T-helper 9 cell (primary cell): ENCODE data around the gene CLCA2.
A peak's percentile ranks its signal among the peaks of the same experiment; 100 is the strongest.

Experiments
- DNase-seq: peaks from one replicate; pipeline ENCODE4 v3.0.0-alpha.2; 2020

CLCA2 gene

GRCh38 chr1:86429835-86430234 is 5.9 kb downstream of the CLCA2 start:
- DNase-seq = no peak

DNA sequence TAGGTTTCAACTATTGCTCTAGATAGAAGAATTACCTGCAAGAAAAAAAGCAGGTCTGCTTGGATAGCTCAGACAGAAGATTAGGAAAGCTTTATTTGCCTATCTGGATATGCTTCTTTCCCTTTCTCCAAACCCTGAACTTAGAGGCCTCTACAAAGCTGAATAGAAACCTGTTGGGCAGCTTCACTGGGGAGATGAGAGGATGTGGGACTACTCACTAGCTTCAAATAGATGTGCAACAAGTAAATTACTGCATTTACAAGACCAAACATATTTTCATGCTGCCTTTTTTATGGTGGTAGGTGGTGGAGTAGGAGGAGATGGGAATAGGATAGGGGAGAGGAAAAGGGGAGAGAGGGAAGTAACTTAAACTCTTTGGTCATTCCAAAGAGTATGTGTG is 6.4 kb downstream of the CLCA2 start:
- no peak for DNase-seq

DNA sequence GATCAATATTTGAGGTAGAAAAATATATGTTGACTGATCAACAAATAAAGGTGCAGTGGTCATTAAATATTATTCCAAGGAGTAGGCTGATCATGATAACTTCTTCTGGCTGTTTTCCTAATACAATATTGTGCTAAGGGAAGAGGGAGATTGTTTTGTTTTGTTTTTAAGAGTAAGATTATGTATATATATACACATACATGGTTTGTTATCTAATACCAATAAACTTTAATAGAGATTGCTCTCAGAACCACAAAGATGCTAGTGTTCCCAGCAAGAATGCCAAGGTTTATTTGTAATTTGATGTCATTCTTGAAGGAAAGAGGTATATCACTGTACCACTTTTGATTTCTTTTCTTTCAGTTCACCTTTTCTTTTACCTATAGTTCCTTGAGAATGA is 10.1 kb downstream of the CLCA2 start:
- DNase-seq = no peak

- no peak for DNase-seq
Measured at GRCh38 chr1:86435327-86435726, 11.4 kb downstream of the CLCA2 start.

DNA sequence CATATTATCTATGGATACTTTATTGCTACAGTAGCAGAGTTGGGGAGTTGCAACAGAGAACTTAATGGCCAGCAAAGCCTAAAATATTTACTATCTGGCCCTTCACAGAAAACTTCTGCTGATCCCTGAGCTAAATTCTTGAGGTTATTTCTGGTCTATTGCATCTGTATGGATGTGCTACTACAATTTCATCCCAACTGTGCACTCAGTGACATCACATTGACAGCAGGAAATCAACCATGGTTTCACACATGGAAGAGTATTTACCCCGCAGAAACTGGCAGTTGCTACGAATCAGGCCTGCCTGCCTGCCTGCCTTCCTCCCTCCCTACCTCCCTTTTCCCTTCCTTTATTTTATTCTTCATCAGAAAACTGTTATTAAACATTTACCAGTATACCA is 12.1 kb downstream of the CLCA2 start:
- no peak for DNase-seq

- peak; percentile 2 for DNase-seq
Measured at GRCh38 chr1:86441581-86441980, 17.6 kb downstream of the CLCA2 start.

DNA sequence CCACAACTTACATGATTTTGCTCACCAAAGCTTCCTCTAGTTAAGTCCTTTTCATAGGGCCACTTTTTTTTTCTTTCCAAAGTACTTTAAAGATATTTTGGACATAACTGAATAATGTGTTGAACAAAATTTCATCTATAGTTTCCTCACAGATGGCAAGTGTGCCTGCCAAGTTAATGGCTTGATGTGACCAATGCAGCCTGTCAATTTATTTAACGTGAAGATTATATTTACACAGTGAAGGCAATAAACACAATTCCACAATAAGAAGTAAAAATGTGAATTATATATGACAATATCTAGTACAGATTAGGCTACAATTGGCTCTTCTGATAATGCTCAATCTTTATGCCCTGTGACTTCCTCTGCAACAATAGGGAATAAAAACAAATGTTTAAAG is 18.0 kb downstream of the CLCA2 start:
- no peak for DNase-seq

- DNase-seq = no peak
Measured at GRCh38 chr1:86445919-86446318, 21.9 kb downstream of the CLCA2 start.

GRCh38 chr1:86447198-86447790 is 23.3 kb downstream of the CLCA2 start:
- no peak for DNase-seq

DNA sequence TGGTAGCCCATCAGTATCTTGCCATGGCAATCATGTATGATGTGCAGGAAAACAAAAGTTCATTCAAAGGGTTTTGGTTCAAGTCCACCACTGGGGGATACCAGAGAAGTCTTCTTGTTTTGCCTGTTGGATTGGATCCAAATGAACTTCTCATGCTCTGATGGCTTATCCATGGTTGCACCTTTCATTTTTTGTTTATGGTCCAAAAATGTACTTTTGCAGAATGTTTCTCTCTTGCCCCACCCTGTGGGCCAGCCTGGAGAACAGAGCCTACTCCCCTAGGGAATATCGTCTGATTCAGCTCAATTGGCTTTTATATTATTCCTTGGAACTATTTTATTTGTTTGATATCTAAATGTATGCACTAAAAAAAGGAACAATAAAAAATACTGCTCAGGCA is 24.7 kb downstream of the CLCA2 start:
- no peak for DNase-seq

DNA sequence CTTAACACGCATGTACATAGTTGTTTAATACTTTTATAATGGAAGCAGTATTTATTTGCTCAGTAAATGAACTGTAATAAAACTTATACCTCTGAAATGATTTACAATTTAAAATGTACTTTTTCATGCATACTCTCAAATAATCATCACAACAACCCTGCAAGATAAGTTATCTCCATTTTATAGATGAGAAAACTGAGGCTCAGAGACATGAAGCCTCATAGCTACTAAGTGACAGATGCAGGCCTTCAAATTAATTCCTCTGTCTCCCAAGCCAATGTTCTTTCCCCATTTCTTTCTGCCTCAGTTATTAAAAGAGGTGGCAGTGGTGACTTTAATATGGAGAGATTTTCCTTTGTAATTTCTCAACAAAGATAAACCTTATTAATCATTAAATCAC is 25.1 kb downstream of the CLCA2 start:
- DNase-seq = no peak

DNA sequence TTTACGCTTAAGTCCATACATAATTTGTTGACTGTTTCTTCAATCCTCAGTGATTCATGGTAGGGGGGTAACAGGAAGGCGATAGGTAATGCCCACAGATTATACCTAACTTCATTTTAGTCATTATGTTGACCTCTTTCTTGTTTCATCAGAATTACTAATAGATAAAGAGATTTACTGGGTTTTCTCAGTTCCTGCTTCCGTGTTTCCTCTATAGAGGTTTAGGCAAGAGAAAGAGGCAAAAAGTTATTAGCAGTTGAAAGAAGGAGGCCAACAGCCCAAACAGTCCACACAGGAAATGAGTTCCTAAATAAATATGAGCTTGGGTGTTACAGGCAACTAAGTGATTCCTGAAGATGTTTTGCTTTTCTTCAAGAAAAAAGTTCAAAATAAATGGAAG is 26.9 kb downstream of the CLCA2 start:
- DNase-seq = no peak

- no peak for DNase-seq
Measured at GRCh38 chr1:86453664-86454063, 29.7 kb downstream of the CLCA2 start.

DNA sequence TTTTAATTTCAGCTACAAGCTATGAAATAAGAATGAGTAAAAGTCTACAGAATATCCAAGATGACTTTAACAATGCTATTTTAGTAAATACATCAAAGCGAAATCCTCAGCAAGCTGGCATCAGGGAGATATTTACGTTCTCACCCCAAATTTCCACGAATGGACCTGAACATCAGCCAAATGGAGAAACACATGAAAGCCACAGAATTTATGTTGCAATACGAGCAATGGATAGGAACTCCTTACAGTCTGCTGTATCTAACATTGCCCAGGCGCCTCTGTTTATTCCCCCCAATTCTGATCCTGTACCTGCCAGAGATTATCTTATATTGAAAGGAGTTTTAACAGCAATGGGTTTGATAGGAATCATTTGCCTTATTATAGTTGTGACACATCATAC is 31.1 kb downstream of the CLCA2 start:
- no peak for DNase-seq

DNA sequence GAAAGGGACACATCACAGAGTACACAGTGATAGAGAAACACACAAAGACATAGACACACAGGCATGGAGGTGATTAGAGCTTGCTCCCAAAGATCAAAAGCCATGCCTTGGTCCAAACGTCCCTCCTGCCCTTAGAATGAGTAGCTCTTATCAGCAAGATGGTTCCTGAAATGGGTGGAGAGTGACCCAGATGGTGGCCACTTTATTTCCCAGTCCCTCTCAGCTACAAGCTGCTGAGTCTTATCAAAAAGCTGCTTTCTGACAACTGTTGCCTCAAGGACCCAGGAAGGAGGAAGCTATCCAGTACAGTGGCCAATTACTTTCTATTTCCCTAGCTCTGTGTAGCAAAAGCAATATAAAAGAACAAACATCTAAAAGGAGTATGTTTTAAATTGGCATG is 37.0 kb downstream of the CLCA2 start:
- no peak for DNase-seq

GRCh38 chr1:86461482-86461881 is 37.5 kb downstream of the CLCA2 start:
- no peak for DNase-seq

- DNase-seq = no peak
Measured at GRCh38 chr1:86464819-86465218, 40.8 kb downstream of the CLCA2 start.

DNA sequence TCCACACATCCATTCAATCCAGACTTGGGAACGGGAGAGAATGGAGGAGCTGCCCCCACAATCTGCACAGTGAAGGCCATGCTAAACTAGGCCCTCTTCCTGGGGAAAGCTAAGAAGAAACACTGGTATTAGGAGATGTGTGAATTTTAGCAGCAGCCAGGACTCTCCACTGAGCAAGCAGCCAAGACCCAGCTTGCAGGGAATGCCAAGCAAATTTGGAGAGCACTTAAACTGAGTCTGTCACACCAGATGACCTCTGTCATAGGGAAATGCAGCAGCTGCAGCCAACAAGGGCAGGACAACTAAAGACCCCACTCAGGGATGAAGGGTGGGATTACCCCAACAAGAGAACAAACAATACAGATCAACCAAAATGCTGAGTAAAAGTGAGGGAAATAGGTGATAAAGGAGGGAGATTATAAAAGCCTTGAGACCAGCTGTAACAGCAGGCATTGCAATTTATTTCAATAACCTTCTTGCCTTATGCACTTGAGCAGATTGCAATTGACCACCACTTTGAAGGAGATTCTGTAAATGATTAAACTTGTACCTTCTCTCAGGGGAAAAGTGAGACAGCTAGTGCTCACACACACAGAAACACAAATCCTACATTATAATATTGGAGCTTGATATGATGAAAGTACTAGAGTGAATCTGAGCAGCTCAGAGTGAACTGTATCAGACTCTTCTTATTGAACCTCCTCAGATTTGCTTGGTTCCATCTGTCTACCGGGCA is 42.3 kb downstream of the CLCA2 start:
- no peak for DNase-seq

DNA sequence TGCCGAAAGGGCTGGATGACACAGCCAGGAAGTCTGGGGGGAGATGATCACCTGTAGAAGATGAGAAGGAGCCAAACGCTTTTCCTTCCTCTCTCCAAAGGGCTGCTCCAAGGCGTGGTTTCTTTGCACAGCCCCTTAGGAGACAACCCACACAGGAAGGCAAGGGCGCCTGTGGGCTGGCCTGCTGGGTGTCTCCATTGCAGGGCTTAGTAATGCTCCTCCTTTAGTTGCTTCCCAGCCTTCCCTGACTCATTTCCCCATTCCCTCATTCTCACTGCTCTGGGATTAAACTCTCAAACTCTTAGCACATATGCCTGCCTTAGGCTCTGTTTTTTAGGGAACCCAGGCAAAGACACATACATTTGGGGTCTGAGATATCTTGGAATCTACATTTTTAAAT is 43.0 kb downstream of the CLCA2 start:
- no peak for DNase-seq

GRCh38 chr1:86468501-86468977 is 44.6 kb downstream of the CLCA2 start, which contains the start of gene CLCA1:
TSS of gene CLCA1 (plus strand) at chr1:86468927. CDS start at chr1:86468972, 45 bp downstream.
- DNase-seq = no peak

DNA sequence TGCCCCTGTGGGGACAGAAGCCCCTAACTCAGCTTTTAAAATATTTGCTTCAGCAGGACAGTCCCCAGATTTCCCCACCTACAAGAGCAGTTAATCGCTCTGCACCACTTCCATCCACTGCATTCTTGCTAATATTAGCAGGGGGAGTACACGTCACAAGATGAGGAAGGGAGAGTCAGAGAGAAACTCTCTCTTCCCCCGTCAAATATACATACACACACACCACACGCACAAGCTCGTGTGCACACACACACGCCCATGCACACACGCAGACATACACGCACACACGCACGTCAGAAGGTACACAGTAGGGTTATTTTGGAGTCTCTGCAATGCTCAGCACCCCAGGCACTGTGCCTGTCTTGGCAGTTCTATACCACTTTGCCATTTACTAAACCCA is 46.9 kb downstream of the CLCA2 start:
- no peak for DNase-seq

GRCh38 chr1:86471291-86471690 is 47.3 kb downstream of the CLCA2 start:
- no peak for DNase-seq

DNA sequence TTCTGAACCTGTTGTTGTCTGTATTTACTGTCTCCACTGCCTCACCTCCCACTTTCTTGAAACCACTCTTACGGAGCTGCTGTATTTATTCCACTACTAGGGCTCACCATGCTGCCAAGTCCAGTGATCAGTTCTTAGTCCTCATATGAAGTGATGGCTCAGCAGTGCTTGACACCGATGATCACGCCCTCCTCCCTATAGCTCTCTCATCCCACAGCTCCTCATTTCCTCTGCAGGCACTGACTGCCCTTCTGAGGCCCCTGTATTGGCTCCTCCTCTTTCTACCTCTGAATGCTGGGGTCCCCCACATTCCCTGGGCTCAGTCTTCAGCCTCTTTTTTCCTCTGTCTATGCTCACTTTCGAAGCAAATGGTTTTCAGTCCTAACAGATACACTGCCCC is 48.2 kb downstream of the CLCA2 start:
- no peak for DNase-seq

DNA sequence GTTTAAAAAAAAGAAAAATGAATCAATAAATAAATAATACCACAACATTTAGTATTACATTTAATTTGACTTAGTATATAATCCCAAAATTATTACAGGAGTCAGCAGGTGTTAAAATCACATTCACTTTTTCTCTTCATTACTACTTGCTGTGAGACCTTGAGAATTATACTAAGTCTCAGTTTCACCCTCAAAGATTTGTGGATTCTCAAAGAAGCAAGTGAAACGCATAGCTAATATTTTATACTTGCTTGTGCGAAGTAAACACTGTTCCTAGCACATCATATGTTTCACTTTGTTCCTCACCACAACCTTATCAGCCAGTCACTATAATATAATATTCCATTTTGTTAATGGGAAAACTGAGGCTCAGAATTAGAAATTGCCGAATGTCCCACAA is 48.8 kb downstream of the CLCA2 start:
- no peak for DNase-seq

DNA sequence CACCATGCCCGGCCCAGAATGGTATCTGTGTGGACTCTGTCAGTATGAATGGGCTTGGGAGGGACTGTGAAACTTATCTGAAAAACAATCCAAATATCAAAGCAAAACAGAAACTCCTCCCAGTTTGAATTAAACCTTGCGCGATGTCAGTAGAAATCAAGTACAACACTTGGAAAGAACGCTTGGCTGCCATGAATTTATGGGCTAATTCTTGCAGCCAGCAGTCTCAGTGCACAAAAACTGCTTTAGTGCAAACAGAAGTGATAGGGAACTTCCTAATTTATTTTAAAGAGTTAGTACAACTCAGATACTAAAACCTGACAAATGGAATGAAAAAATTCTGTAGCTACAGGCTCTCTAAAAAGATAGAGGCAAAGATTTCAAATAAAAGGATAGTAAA is 53.3 kb downstream of the CLCA2 start:
- no peak for DNase-seq
